DND-41 (cell line): ENCODE results near the gene OR13J1.
"Not testable (repeated sequence)": the region's sequence is repeated elsewhere in the genome, so short reads cannot be mapped to it uniquely, and the experiment has no call there.

Experiments used
- ATAC-seq: fragments of 200-7000 bp; cut with Tn5 transposase; 3 replicates; pipeline ENCODE4 v1.9.1; 2021; ENCODE audit warnings: low read depth; ENCODE audit not compliant: insufficient read depth
- DNase-seq: peaks from one replicate; pipeline ENCODE4 v3.0.0-alpha.2; 2020
- H2AFZ ChIP-seq: 2 replicates; pipeline ENCODE4 v1.6.0; 2012; ENCODE audit warnings: low read depth, low read length
- H3K27ac ChIP-seq: 2 replicates; pipeline ENCODE4 v1.5.1; 2012; ENCODE audit warnings: low read length, inconsistent platforms
- H3K27me3 ChIP-seq: fragments of 200-600 bp; sonication (generic); 2 replicates; pipeline ENCODE4 v1.6.0; 2012; ENCODE audit warnings: low read length, mild to moderate bottlenecking, inconsistent platforms; ENCODE audit not compliant: insufficient read depth, poor library complexity
- H3K36me3 ChIP-seq: 2 replicates; pipeline ENCODE4 v1.5.1; 2012; ENCODE audit warnings: low read length, inconsistent platforms; ENCODE audit not compliant: insufficient read depth
- H3K4me1 ChIP-seq: 2 replicates; pipeline ENCODE4 v1.5.1; 2012; ENCODE audit warnings: mild to moderate bottlenecking, low read length; ENCODE audit not compliant: insufficient read depth
- H3K4me2 ChIP-seq: 2 replicates; pipeline ENCODE4 v1.6.0; 2012; ENCODE audit warnings: mild to moderate bottlenecking, moderate library complexity, low read length, inconsistent platforms; ENCODE audit not compliant: insufficient read depth
- H3K4me3 ChIP-seq, 2 experiments: fragments of 200-600 bp in 1 of 2; shearing (Covaris generic) in 1 of 2; 2 replicates each; pipeline ENCODE4 v1.5.1; 2012 to 2016; ENCODE audit warnings: inconsistent platforms in 2 of 2, low read length in 2 of 2, mild to moderate bottlenecking in 2 of 2, low read depth in 1 of 2, moderate library complexity in 1 of 2
- H3K79me2 ChIP-seq: 2 replicates; pipeline ENCODE4 v1.6.0; 2012; ENCODE audit warnings: low read length, inconsistent platforms; ENCODE audit not compliant: insufficient read depth
- H3K9ac ChIP-seq: 2 replicates; pipeline ENCODE4 v1.6.0; 2012; ENCODE audit warnings: low read depth, mild to moderate bottlenecking, inconsistent platforms, low read length, moderate library complexity
- H3K9me3 ChIP-seq: 2 replicates; pipeline ENCODE4 v1.5.1; 2012; ENCODE audit warnings: low read length, moderate library complexity, mild to moderate bottlenecking, inconsistent platforms; ENCODE audit not compliant: insufficient read depth, severe bottlenecking
- H4K20me1 ChIP-seq: 2 replicates; pipeline ENCODE4 v1.6.0; 2012; ENCODE audit warnings: low read length; ENCODE audit not compliant: insufficient read depth
- CTCF ChIP-seq: IDR thresholded peaks from 2 replicates; pipeline ENCODE4 v1.5.1; 2012; ENCODE audit warnings: borderline replicate concordance, low read length, moderate library complexity, mild to moderate bottlenecking; ENCODE audit not compliant: poor library complexity, severe bottlenecking; ENCODE audit errors: extremely low read depth
- EZH2 ChIP-seq: IDR thresholded peaks from 3 replicates; pipeline ENCODE4 v1.6.1; 2012; ENCODE audit warnings: borderline replicate concordance, low read depth, mild to moderate bottlenecking, moderate library complexity, low read length, inconsistent platforms; ENCODE audit not compliant: severe bottlenecking

The OR13J1 gene

GRCh38 chr9:35892051-35892450 is 21.9 kb upstream of the OR13J1 start:
- Histone ChIP-seq H3K27me3 (peaks cover 9% of the 10 kb centered on the region), H2AFZ (no peak overlapping the region), H3K36me3 (no peaks in the 10 kb centered on the region), H3K4me1 (no peaks in the 10 kb centered on the region), H3K4me3 (no peak overlapping the region), H4K20me1 (no peaks in the 10 kb centered on the region), H3K9ac (no peak overlapping the region), H3K4me2 (no peak overlapping the region), H3K79me2 (no peaks in the 10 kb centered on the region), H3K9me3 (no peaks in the 10 kb centered on the region), H3K27ac (no peak overlapping the region)
- TF ChIP-seq EZH2 (no peak), CTCF (no peak)
- ATAC-seq, result no peak
- DNase-seq, result no peak

GRCh38 chr9:35891646-35892045 is 21.4 kb upstream of the OR13J1 start:
- no peak overlapping the region for H2AFZ ChIP-seq

GRCh38 chr9:35884908-35885307 is 14.7 kb upstream of the OR13J1 start:
- H3K36me3 ChIP-seq, H3K27me3 ChIP-seq, H4K20me1 ChIP-seq, H2AFZ ChIP-seq, ATAC-seq, H3K9ac ChIP-seq, H3K4me1 ChIP-seq, H3K4me2 ChIP-seq, DNase-seq, H3K27ac ChIP-seq, H3K79me2 ChIP-seq, H3K9me3 ChIP-seq, H3K4me3 ChIP-seq: not testable (repeated sequence)

More at GRCh38 chr9:35891646-35892045, 21.4 kb upstream of the OR13J1 start:
- Histone ChIP-seq H3K79me2 (no peaks in the 10 kb centered on the region), H3K4me3 (no peak overlapping the region), H3K9ac (no peak overlapping the region), H3K4me1 (no peaks in the 10 kb centered on the region), H3K27ac (no peak overlapping the region), H3K36me3 (no peaks in the 10 kb centered on the region), H4K20me1 (no peaks in the 10 kb centered on the region), H3K4me2 (no peak overlapping the region), H3K27me3 (peaks cover 9% of the 10 kb centered on the region), H3K9me3 (no peaks in the 10 kb centered on the region)
- no peak for TF ChIP-seq EZH2
- TF ChIP-seq CTCF, result no peak
- DNase-seq (no peak), ATAC-seq (no peak)

GRCh38 chr9:35882996-35883395 is 12.8 kb upstream of the OR13J1 start:
- H3K4me1 ChIP-seq, result no peaks in the 10 kb centered on the region
- H3K9ac ChIP-seq, result no peak overlapping the region
- no peak for DNase-seq
- H2AFZ ChIP-seq, result no peak overlapping the region
- no peaks in the 10 kb centered on the region for H3K79me2 ChIP-seq
- H3K27me3 ChIP-seq, result no peaks in the 10 kb centered on the region
- no peak overlapping the region for H3K27ac ChIP-seq
- no peaks in the 10 kb centered on the region for H3K36me3 ChIP-seq
- H4K20me1 ChIP-seq, result no peaks in the 10 kb centered on the region
- no peaks in the 10 kb centered on the region for H3K9me3 ChIP-seq
- TF ChIP-seq EZH2 (no peak), CTCF (no peak)
- no peak overlapping the region for H3K4me2 ChIP-seq
- no peak overlapping the region for H3K4me3 ChIP-seq
- ATAC-seq, result no peak
